Rectal smooth muscle tissue (tissue), 1 donor: ENCODE results near the gene TM4SF5.
A peak's percentile ranks its signal among the peaks of the same experiment; 100 is the strongest.
"Not testable (repeated sequence)": the region's sequence is repeated elsewhere in the genome, so short reads cannot be mapped to it uniquely, and the experiment has no call there.

Experiments used
- H3K27ac ChIP-seq: one replicate; pipeline ENCODE4 v1.7.0; 2013; ENCODE audit warnings: low read depth, low read length, inconsistent platforms
- H3K27me3 ChIP-seq: one replicate; pipeline ENCODE4 v1.7.0; 2013; ENCODE audit warnings: low read length; ENCODE audit not compliant: control insufficient read depth, insufficient read depth
- H3K36me3 ChIP-seq: one replicate; pipeline ENCODE4 v1.7.0; 2013; ENCODE audit warnings: low read length; ENCODE audit not compliant: control insufficient read depth, insufficient read depth
- H3K4me1 ChIP-seq: one replicate; pipeline ENCODE4 v1.7.0; 2013; ENCODE audit warnings: low read length; ENCODE audit not compliant: control insufficient read depth, insufficient read depth
- H3K4me3 ChIP-seq: one replicate; pipeline ENCODE4 v1.7.0; 2013; ENCODE audit warnings: low read length
- H3K9ac ChIP-seq: one replicate; pipeline ENCODE4 v1.7.0; 2013; ENCODE audit warnings: low read length

The TM4SF5 gene

GRCh38 chr17:4827399-4827798, 55.7 kb downstream of the TM4SF5 start:
- Histone ChIP-seq H3K4me3 (no peak overlapping the region), H3K27ac (no peak overlapping the region), H3K36me3 (no peaks in the 10 kb centered on the region), H3K9ac (no peak overlapping the region), H3K27me3 (no peaks in the 10 kb centered on the region), H3K4me1 (no peaks in the 10 kb centered on the region)

GRCh38 chr17:4832829-4833177, 61.1 kb downstream of the TM4SF5 start:
- H3K9ac ChIP-seq, H3K36me3 ChIP-seq, H3K27me3 ChIP-seq, H3K4me1 ChIP-seq: not testable (repeated sequence)
- Histone ChIP-seq H3K27ac (peak overlapping the region; percentile 80), H3K4me3 (peak overlapping the region; percentile 88)
